ENCODE data around the gene TFIP11.

Gene TFIP11

DNA sequence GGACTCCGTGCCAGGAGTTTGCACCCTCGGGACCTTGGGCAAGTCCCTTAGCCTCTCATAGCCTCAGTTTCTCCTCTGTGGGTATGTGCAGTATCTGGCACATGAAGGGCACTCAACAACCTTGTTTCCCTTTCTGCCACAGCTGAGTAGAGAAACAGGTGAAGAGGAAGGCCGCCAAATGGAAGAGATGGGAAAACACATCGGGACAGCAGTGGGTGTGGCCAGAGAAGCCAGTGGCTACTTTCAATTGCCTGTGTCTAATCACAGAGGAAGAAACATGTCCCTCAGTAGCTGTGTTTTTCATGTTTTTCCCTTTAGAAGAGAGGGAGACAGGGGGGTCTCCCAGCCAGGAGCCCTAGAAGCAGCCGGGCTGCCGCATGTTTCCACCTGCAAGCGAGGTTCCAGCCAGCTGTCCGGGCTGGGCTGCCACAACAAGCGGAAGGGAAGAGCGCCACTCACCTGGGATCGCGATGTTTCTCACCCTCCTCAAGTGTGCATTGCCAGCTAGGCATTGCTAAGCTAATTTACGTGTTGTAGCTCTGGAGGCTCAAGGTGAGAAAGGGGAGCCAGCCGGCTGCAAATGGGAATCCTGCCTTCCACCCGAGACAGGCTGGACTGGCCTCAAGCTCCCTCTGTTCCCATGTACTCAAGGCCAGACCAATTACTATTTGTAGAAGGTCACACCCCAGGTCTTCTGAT is 66.5 kb downstream of the TFIP11 start:
- no peak for DNase-seq

DNA sequence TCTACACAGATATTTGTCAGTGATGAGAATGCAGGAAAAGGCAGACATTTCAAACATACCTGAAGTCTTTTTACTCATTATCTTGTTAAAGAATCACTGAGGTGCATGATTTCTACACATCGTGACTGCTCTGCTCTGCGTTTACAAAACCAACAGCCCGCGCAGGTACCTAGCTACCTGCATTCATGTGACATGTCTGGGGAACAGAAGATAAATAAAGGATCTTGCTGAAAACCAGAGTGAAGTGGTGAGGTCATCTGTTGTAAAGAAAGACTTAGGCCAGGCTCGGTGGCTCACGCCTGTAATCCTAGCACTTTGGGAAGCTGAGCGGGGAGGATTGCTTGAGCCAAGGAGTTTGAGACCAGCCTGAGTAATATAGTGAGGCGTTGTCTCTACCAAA is 67.5 kb downstream of the TFIP11 start:
- no peak for DNase-seq

DNA sequence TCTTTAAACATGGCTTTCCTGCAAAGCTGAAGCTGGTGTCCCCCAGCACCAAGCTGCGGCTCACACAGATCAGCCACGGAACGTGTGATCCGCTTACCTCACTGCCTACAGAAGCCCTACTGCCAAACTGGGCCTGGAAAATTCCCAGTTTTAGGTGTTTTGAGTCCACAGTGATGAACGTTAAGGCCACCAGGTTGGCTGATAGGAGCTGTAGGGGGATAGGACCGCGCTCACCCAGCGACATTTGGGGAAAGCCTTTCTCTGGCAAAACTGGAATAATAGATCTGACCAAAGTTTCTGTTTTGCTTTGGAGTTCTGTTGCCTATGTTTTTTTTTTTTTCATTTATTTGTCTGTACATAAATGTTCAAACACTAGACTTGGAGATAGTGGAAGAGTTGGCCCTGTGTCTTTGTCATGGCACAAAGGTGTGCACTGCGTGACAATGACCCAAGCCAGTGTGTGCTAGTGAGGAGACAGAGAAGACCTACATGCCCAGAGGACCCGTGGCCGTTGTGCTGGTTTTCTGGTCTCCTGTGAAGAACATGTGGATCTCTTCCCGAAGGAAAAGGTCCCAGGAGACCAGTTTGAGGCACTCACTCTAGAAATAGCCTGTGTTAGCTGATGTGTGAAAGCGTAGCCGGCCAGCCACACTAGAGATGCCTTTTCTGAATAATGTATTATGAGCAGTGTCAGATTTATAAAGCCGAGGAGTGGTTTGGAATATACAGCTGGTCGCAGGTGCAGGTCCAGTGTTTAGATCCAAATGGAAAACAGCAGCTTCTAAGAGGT is 68.2 kb downstream of the TFIP11 start:
- no peak for DNase-seq

GRCh38 chr22:26442086-26442756 is 70.1 kb downstream of the TFIP11 start:
- no peak for DNase-seq

All from SIG-M5 (cell line).